HG03521 (cell line): Measurements from ENCODE around the gene LASP1.
"Not testable (repeated sequence)": the region's sequence is repeated elsewhere in the genome, so short reads cannot be mapped to it uniquely, and the experiment has no call there.

Source experiments
- ATAC-seq: cut with Tn5 transposase; IDR thresholded peaks from one replicate; pipeline ENCODE4 v1.9.1; 2021; ENCODE audit warnings: mild to moderate bottlenecking, moderate library complexity; ENCODE audit not compliant: unreplicated experiment

LASP1 gene

DNA sequence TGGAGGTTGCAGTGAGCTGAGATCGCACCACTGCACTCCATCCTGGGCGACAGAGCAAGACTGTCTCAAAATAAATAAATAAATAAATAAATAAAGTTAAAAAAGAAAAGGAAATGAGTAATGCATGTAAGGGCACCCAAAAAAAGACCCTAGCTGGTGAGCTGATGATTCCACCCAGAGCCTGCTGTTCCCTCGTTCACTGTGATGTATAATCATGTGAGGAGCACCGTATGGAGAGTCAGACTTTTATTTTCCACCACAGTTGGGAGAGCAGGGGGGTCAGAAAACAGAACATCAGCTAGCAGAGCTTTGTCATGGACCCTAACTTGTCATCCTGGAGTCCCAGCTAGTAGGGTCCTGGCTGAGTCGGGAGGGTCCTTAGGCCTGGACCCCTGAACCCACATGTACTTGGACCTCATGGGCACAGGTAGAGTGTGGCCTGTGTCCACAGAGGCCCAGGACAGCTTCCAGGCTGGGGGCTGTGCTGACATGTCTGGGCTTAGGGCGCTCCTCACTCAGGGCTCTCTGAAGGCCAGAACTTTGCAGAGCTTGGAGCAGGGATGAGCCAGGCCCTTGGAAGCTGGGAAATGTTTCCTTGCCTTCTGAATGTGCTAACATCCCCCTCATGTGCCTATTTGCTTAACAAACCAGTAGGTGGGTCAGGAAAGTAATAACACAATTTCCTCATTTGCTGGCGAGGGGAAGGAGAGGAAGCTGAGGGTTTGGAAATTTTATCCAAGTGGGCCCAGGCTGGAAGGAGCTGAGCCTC, 36.8 kb downstream of the LASP1 start:
- ATAC-seq, result no peak

DNA sequence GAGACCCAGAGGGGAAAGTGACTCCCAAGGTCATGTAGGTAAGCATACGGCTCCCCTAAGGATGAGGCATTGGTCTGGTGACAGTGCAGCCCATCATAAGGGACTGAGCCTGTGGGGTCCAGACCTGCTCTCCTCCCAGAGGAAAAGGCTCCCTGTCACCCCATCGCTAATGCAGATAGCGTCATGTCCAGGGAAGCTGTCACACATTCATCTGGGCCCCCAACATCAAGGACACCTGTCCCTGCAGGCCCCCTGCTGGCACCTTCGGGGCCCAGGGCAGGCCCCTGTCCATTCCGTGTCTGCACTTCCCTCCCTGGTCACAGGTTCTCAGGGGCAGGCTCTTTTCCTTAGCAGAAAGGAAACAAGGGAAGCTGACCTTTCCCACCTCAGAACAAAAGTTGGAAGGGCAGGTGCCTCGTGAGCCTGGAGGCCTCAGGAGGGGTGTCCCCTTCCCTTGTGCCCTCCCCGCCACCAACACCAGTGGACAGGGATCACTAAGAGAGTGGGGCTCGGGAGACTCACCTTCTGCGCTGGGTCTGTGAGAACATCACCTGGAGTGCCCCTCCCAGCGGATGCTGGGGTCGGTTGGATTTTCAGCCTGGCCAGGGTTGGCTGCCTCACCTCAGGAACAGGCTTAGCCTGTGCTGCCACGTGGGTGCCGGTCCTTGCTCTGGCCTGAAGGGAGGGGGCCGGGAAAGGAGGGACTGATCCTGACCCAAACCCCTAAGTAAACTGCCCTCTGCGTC, 38.2 kb downstream of the LASP1 start:
- ATAC-seq, result no peak

DNA sequence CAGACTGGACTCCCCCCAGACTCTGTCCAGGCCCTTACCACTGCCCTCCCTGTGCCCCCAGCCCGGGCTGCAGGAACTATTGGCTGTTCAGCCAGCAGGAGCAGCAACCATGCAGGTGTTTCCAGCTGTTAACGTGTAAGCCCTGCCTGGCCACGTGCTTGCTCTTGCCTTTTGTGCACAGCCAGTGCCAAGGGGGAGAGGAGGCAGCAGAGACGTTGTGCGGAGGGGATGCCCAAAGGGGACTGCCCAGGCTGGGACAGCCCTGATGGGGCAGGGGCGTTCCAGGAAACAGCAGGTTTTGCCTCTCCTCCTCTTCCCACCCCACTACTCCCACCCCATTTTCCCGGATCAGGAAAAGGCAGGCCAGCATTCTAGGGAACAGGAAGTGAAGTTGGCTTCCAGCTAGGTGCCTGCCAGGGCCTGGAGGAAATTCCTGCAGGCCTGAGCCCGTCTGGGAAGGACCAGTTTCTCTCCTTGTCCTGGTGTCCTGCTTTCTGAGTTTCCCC, 38.9 kb downstream of the LASP1 start:
- ATAC-seq, result no peak

DNA sequence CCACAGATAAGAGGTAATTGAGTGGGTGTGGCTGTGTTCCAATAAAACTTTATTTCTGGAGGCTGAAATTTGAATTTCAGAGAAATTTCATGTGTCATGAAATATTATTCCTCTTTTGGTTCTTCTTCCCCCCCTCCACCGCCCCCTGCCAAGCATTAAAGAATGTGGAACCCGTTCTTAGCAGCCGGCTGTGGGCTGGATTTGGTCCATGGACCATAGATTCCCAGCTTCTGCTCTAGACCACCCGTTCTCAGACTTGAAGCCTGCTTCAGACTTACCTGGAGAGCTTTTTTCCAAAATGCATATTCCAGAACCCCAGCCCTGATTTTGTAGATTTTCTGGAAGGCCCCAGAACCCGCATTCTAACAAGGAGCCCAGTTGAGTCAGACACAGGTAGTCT, 40.5 kb downstream of the LASP1 start:
- no peak for ATAC-seq

DNA sequence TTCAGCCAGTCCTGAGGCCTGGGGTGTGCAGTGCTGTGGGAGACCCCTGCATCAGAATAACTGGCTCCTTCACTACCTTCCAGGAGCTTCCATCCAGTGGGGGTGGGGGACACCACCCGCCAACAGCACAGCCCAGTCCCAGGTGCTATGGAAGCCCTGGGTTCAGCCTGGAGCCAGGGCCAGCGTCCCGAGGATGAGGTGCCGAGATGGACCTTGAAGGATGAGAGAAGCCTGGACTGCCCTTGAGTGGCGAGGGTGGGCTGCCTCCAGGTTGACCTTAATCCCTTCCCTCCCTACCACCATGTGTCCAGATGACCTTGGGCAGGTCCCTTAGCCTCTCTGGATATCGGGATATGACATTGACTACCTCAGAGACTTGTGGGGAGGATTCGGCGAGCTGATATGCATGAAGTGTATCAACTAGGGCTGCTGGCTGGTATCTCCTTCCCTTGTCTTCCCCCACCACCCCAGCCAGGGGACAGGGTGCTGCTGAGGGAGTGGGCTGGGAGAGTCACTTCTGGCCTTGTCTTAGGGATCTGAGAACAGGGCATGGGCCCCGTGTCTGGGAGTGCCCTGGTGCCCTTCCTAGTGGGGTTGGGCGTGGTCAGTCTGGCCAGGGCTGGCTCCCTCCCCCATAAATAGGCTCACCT, 41.3 kb downstream of the LASP1 start:
- no peak for ATAC-seq

DNA sequence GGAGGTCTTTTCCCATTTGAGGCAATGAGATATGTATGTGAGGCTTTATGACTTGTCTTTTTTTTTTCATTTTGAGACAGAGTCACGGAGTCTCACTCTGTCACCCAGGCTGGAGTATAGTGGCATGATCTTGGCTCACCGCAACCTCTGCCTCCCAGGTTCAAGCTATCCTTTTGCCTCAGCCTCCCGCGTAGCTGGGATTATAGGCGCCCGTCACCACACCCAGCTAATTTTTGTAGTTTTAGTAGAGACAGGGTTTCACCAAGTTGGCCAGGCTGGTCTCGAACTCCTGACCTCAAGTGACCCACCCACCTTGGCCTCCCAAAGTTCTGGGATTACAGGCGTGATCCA, 41.8 kb downstream of the LASP1 start:
- not testable (repeated sequence) for ATAC-seq

DNA sequence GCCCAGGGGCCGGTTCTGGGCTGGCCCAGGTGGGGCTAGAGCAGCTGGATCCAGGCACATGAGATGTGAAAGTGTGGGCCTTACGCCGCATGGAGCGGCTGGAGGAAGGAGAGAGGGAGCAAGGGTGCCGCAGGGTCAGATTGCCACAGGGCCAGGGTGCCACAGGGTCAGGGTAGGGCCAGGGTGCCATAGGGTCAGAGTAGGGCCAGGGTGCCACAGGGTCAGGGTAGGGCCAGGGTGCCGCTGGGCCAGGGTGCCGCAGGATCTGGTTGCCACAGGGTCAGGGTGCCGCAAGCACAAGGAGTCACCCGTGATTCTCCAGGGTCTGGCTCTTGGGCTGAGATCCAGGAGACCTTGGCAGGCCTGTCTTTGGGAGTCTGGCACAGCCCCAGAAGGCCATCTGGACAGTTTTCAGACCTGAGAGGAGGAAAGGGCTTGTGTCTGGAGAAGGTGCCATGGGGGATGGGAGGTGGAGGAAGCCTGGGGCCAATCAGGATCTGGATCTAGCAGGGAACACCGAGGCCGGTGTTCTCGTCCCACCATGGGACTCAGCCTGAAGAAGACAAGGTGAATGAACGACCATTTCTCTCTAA, 42.5 kb downstream of the LASP1 start:
- no peak for ATAC-seq

DNA sequence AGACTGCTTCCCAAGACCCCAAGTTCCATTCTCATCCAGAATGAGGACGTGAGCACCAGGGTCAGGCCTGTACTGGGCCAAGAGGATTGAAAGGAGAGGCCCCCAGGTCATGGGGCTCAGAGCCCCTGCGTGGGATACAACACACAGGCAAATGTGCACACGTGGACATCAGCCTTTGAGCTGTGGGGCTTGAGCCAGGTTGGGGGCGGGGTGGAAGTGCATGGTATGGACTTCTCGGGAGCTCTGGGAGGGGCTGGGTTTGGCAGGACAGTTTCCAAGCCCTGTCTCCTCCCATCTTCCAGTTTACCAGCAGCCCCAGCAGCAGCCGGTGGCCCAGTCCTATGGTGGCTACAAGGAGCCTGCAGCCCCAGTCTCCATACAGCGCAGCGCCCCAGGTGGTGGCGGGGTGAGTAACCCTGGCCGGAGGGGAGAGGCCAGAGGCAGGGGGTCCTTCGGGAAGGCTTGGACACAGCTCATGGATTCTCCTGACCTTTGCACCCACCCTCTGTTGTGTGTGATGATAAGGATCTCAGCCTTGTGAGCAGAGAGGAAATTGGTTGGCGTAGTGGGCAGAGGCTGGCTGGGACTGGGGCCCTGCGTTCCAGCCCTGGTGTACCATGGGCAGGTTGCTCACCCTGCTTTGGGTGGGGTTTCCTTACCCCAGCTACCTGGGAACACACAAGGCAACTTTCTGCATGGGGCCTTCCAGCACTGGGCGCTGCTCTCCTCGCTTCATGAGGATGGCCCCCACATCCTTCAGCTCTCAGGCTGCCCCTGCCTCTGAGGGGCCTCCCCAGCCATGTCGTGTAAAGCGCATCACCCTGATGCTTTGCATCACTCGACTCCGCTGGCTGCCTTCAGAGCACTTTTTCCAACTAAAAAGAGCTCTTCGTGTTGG, 45.1 kb downstream of the LASP1 start:
- no peak for ATAC-seq

DNA sequence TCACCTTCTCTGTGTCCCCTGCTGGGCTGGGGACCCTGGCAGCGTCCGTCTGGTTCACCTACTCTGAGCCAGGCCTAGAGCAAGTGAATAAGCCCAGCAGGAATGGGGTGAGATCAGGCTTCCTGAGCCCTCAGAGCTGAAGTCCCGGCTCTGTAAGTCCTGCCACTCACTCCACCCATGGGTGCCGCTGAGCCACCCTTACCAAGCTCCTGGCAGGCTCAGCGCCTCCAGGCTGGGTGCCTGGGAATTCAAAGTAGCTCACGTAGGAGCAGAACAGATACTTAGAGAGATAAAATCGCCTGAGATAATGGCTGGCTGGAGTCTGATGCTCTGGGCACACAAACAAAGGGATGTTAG, 45.8 kb downstream of the LASP1 start:
- ATAC-seq, result no peak

DNA sequence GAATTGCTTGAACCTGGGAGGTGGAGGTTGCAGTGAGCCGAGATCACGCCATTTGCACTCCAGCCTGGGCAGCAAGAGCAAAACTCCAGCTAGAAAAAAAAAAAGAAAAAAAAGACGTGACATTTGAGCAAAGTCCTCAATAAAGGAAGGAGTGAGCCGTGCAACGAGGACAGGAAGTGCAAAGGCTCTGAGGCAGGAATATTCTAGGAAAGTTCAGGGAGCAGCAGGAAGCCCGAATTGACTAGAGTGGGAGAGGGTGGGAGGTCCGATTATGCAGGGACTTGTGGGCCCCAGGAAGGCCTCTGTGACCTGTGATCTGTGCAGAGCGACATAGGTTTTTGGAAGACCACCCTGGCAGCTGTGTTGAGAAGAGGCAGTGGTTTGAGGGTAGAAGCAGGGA, 46.9 kb downstream of the LASP1 start:
- ATAC-seq, result no peak

DNA sequence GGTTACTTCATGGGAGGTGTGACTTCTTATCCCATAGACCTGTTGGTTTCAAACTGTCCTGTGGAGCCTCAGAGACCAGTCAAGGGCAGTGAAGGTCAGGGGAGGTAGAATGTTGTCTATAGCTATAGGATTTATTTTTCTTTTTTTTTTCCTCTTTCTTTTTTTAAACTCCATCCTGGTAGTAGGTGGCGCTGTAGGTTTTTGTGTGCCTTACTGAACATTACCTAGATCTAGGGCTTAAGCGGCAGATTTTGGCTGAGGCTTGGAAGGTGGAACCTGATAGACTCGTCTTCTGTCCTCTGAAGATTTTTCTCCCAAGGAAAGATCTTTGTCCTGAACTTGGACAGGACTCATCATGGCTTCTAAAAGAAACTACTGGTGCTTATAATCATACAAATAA, 47.4 kb downstream of the LASP1 start:
- ATAC-seq, result no peak

DNA sequence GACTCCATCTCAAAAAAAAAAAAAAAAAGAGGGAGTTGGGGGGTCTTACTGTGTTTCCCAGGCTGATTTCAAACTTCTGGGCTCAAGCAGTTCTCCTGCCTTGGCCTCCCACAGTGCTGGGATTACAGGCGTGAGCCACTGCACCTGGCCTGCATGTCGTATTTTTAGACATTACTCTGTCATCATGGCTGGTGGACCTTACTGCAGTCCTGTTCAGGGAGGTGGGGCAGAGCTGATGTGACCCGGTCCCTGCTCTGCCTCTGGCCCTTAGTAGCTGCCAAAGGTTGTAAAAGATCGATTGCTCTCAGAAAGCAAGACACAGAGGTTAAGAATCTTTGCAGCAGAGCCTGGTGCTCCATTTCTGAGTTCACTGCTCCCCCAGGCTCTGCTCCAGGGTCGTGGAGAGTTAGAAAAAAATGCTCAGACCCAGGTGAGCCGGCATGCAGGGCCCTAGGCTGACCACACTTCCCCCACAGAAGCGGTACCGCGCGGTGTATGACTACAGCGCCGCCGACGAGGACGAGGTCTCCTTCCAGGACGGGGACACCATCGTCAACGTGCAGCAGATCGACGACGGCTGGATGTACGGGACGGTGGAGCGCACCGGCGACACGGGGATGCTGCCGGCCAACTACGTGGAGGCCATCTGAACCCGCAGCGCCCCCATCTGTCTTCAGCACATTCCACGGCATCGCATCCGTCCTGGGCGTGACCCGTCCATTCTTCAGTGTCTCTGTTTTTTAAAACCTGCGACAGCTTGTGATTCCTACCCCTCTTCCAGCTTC, 48.5 kb downstream of the LASP1 start:
- ATAC-seq, result no peak

DNA sequence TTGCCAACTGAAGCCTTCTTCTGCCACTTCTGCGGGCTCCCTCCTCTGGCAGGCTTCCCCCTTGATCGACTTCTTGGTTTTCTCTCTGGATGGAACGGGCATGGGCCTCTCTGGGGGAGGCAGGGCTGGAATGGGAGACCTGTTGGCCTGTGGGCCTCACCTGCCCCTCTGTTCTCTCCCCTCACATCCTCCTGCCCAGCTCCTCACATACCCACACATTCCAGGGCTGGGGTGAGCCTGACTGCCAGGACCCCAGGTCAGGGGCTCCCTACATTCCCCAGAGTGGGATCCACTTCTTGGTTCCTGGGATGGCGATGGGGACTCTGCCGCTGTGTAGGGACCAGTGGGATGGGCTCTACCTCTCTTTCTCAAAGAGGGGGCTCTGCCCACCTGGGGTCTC, 49.1 kb downstream of the LASP1 start:
- no peak for ATAC-seq

DNA sequence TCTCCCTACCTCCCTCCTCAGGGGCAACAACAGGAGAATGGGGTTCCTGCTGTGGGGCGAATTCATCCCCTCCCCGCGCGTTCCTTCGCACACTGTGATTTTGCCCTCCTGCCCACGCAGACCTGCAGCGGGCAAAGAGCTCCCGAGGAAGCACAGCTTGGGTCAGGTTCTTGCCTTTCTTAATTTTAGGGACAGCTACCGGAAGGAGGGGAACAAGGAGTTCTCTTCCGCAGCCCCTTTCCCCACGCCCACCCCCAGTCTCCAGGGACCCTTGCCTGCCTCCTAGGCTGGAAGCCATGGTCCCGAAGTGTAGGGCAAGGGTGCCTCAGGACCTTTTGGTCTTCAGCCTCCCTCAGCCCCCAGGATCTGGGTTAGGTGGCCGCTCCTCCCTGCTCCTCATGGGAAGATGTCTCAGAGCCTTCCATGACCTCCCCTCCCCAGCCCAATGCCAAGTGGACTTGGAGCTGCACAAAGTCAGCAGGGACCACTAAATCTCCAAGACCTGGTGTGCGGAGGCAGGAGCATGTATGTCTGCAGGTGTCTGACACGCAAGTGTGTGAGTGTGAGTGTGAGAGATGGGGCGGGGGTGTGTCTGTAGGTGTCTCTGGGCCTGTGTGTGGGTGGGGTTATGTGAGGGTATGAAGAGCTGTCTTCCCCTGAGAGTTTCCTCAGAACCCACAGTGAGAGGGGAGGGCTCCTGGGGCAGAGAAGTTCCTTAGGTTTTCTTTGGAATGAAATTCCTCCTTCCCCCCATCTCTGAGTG, 49.6 kb downstream of the LASP1 start:
- no peak for ATAC-seq

DNA sequence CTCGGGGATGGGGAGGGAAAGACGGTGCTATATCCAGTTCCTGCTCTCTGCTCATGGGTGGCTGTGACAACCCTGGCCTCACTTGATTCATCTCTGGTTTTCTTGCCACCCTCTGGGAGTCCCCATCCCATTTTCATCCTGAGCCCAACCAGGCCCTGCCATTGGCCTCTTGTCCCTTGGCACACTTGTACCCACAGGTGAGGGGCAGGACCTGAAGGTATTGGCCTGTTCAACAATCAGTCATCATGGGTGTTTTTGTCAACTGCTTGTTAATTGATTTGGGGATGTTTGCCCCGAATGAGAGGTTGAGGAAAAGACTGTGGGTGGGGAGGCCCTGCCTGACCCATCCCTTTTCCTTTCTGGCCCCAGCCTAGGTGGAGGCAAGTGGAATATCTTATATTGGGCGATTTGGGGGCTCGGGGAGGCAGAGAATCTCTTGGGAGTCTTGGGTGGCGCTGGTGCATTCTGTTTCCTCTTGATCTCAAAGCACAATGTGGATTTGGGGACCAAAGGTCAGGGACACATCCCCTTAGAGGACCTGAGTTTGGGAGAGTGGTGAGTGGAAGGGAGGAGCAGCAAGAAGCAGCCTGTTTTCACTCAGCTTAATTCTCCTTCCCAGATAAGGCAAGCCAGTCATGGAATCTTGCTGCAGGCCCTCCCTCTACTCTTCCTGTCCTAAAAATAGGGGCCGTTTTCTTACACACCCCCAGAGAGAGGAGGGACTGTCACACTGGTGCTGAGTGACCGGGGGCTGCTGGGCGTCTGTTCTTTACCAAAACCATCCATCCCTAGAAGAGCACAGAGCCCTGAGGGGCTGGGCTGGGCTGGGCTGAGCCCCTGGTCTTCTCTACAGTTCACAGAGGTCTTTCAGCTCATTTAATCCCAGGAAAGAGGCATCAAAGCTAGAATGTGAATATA, 50.8 kb downstream of the LASP1 start:
- no peak for ATAC-seq

DNA sequence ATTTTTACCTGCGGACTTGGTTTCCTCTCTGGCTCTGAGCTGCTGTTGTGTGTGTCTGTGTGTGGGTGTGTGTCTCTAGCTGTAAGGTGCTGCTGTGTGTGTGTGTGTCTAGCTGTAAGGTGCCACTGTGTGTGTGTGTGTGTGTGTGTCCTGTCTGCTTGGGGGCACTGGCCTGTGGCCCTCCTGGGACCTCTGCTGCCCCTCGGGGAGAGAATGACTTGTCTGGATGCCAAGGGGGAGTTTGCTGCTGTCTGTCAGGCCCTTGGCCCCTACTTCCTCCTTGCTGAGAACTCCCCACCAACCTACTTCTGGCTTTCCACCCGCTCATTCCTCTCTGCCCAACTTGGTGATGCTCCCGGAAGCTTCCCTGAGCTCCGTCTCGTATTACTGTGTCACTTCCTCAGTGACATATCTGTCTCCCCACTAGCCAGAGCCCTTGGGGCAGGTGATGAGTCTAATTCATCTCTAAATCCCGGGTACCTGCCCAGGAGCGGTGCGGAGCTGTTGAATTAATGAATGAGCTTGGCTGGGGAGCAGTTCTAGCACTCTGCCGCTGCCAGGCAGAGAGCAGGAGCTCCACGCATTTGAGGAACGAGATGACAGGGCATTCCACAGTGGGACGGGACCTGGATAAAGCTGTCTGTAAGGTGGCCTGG, 52.0 kb downstream of the LASP1 start:
- ATAC-seq, result no peak

DNA sequence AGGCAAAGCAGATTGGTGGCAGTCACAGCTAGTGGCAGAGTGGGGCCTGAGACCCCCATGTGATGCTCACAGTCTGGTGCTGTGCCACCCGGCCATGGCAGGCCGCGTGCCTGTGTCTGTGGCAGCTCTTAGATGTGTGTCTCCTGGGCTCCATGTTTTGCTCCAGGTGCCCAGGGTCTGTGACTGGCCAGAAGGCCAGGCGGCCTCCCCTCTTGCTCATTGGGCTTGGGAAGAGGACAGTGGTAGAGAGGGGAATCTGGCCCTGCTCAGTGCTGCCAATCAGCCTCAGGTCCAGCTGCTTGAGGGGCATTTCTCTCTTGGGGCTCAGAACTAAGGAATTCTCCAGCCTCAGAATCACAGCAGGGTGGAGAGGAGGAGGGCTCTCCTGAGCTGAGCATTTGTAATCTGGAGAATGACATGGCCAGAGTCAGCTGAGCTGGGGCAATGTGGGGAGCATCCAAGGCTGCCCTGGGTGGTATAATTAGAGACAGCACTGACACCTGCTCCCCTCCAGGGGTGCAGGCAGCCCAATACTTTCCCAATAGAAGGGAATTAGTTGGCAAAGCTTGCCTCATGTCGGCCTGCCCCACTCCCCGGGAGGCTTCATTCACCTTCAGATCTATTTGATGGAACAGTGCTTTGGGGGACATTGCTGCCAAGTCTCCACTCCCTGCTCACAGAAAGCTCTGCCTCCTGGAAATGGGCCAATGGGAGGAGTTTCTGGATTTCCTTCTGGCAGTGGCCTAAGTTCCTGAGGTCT, 52.9 kb downstream of the LASP1 start:
- ATAC-seq, result no peak
